Measurements from ENCODE around the gene CMPK1. TPM values are rescaled to one million over a fixed set of nuclear protein-coding genes. Genes with fewer than 3 reads are reported as not detected.

Gene CMPK1
- total RNA-seq, 1 donor from 2014 or later: 48.5 TPM

DNA sequence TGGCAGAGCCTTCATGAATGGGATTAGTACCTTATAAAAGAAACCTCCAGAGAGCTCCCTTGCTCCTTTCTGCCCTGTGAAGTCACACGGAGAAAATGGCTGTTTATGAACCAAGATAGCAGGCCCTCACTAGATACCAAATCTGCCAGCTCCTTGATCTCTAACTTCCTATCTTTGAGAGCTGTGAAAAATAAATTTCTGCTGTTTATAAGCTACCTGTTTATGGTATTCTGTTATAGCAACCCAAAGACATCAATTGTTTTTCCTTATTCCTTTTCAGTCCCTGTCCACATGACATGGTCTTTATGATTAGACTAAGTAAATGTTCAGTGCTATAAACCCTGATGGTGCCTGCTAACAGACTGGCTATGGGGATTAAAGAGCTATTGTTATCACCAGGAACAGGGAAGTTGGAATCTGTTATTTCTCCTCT lies 10.0 kb upstream of the CMPK1 start:
- no peak overlapping the region for H3K27ac ChIP-seq (ENCODE audit: low read depth, low read length)
- H3K4me3 ChIP-seq (ENCODE audit: low read length in 3 of 3): no peak overlapping the region
- no peak overlapping the region for H3K9ac ChIP-seq (ENCODE audit: low read depth in 1 of 3, low read length in 3 of 3)
- no peaks in the 10 kb centered on the region for H3K27me3 ChIP-seq (ENCODE audit: control insufficient read depth in 3 of 3, insufficient read depth in 3 of 3, low read length in 3 of 3)
- H3K9me3 ChIP-seq (ENCODE audit: control insufficient read depth in 3 of 3, low read length in 3 of 3): no peaks in the 10 kb centered on the region
- H3K4me1 ChIP-seq (ENCODE audit: control insufficient read depth in 3 of 3, insufficient read depth in 3 of 3, low read length in 3 of 3): no peaks in the 10 kb centered on the region
- H3K36me3 ChIP-seq (ENCODE audit: control insufficient read depth in 3 of 3, insufficient read depth in 3 of 3, low read length in 3 of 3): no peaks in the 10 kb centered on the region

DNA sequence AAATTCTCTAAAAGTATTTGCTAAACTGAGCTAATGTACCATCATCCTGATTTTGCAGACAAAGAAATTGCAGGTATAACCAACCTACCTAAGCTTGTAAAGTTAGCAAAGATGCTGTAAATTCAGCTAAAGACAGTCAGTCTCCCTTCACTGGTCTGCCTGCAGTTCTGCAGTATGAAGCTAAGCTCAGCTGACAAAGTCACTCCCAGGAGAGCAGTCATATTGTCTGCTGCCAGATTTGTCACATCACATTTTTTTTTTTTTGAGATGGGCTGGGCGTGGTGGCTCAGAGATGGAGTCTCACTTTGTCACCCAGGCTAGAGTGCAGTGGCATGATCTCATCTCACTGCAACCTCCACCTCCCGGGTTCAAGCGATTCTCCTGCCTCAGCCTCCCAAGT lies 8.9 kb upstream of the CMPK1 start:
- no peaks in the 10 kb centered on the region for H3K9me3 ChIP-seq (ENCODE audit: control insufficient read depth in 3 of 3, low read length in 3 of 3)
- no peak overlapping the region for H3K9ac ChIP-seq (ENCODE audit: low read depth in 1 of 3, low read length in 3 of 3)
- H3K4me1 ChIP-seq (ENCODE audit: control insufficient read depth in 3 of 3, insufficient read depth in 3 of 3, low read length in 3 of 3): no peaks in the 10 kb centered on the region
- no peak overlapping the region for H3K4me3 ChIP-seq (ENCODE audit: low read length in 3 of 3)
- H3K36me3 ChIP-seq (ENCODE audit: control insufficient read depth in 3 of 3, insufficient read depth in 3 of 3, low read length in 3 of 3): no peaks in the 10 kb centered on the region
- H3K27me3 ChIP-seq (ENCODE audit: control insufficient read depth in 3 of 3, insufficient read depth in 3 of 3, low read length in 3 of 3): no peaks in the 10 kb centered on the region
- no peak overlapping the region for H3K27ac ChIP-seq (ENCODE audit: low read depth, low read length)

DNA sequence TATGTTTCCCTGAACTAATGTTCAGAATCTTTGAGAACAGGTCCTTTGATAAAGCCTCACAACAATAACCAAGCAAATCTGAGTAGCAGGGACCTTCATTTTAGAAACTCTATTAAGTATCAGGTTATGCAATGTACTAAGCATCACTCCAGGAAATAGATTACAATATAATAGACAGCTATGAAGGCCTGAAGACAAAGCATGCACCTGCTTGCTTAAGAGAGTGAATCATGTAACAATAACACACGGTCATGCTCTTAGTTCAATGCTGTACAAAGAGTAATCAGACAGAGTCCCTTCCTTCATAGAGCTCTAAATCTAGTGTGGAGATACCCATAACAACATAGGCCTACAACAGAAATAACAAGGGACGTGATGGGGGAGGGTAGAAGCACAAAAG lies 8.1 kb upstream of the CMPK1 start:
- no peaks in the 10 kb centered on the region for H3K4me1 ChIP-seq (ENCODE audit: control insufficient read depth in 3 of 3, insufficient read depth in 3 of 3, low read length in 3 of 3)
- H3K27ac ChIP-seq (ENCODE audit: low read depth, low read length): no peak overlapping the region
- no peaks in the 10 kb centered on the region for H3K27me3 ChIP-seq (ENCODE audit: control insufficient read depth in 3 of 3, insufficient read depth in 3 of 3, low read length in 3 of 3)
- no peak overlapping the region for H3K9ac ChIP-seq (ENCODE audit: low read depth in 1 of 3, low read length in 3 of 3)
- no peak overlapping the region for H3K4me3 ChIP-seq (ENCODE audit: low read length in 3 of 3)
- no peaks in the 10 kb centered on the region for H3K36me3 ChIP-seq (ENCODE audit: control insufficient read depth in 3 of 3, insufficient read depth in 3 of 3, low read length in 3 of 3)
- H3K9me3 ChIP-seq (ENCODE audit: control insufficient read depth in 3 of 3, low read length in 3 of 3): no peaks in the 10 kb centered on the region

DNA sequence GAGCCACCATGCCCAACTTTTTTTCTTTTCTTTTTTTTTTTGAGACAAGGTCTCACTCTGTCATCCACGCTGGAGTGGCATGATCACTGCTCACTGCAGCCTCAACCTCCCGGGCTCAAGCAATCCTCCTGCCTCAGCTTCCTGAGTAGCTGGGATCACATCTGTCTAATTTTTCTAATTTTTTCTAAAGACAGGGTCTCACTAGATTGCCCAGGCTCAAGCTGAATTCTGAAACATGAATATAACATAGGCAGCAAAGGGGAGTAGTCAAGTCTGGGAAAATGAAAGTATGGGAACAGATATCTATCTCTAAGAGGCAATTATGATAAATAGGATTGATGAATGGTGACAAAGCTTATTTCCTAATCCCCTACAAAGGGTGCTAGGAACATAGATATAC lies 7.3 kb upstream of the CMPK1 start:
- H3K27me3 ChIP-seq (ENCODE audit: control insufficient read depth in 3 of 3, insufficient read depth in 3 of 3, low read length in 3 of 3): no peaks in the 10 kb centered on the region
- no peak overlapping the region for H3K27ac ChIP-seq (ENCODE audit: low read depth, low read length)
- H3K4me1 ChIP-seq (ENCODE audit: control insufficient read depth in 3 of 3, insufficient read depth in 3 of 3, low read length in 3 of 3): no peaks in the 10 kb centered on the region
- no peaks in the 10 kb centered on the region for H3K9me3 ChIP-seq (ENCODE audit: control insufficient read depth in 3 of 3, low read length in 3 of 3)
- H3K36me3 ChIP-seq (ENCODE audit: control insufficient read depth in 3 of 3, insufficient read depth in 3 of 3, low read length in 3 of 3): no peaks in the 10 kb centered on the region
- no peak overlapping the region for H3K9ac ChIP-seq (ENCODE audit: low read depth in 1 of 3, low read length in 3 of 3)
- no peak overlapping the region for H3K4me3 ChIP-seq (ENCODE audit: low read length in 3 of 3)

DNA sequence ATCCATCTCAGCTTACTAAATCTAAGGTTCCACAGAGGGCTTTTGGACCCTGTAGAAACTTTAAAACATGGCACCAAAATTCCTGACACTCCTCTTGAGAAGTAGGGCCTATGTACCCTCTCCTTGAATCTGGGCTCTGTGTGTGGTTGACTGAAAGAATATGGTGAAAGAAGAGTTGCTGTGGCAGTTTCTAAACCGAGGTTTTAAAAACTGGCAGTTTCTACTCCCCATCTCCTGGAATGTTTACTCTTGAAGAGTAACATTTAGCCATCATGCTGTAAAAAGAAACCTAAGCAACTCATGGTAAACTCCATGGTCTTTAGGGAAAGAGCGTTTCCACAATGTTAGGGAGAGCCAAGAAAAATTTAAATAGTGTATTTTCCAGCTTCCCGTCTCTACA lies 4.6 kb upstream of the CMPK1 start:
- Histone ChIP-seq H3K36me3 (ENCODE audit: control insufficient read depth in 3 of 3, insufficient read depth in 3 of 3, low read length in 3 of 3) (no peaks in the 10 kb centered on the region), H3K9ac (ENCODE audit: low read depth in 1 of 3, low read length in 3 of 3) (no peak overlapping the region), H3K4me1 (ENCODE audit: control insufficient read depth in 3 of 3, insufficient read depth in 3 of 3, low read length in 3 of 3) (peaks cover 13 to 17% (median 16%) of the 10 kb centered on the region in 3 donors), H3K4me3 (ENCODE audit: low read length in 3 of 3) (no peak overlapping the region), H3K27me3 (ENCODE audit: control insufficient read depth in 3 of 3, insufficient read depth in 3 of 3, low read length in 3 of 3) (no peaks in the 10 kb centered on the region), H3K9me3 (ENCODE audit: control insufficient read depth in 3 of 3, low read length in 3 of 3) (no peaks in the 10 kb centered on the region), H3K27ac (ENCODE audit: low read depth, low read length) (no peak overlapping the region)

DNA sequence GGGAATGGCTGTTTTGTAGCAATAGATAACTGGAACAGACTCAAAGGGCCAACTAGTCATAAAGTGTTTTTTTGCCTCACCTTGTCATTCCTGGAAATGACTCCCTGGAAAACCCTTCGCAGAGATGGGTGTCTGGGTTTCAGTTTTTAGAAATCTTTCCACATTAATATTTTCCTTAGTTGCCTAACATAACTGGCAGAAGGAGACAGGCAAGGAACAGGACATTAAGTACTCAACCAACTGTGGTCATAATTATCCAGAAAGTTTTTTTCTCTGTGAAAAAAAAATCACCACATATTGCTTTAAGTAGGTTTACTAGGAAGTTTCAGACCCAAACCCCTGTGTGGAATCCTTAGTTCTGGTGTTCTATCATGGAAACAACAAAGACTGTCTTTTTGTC lies 3.4 kb upstream of the CMPK1 start:
- Histone ChIP-seq H3K27me3 (ENCODE audit: control insufficient read depth in 3 of 3, insufficient read depth in 3 of 3, low read length in 3 of 3) (no peaks in the 10 kb centered on the region), H3K4me1 (ENCODE audit: control insufficient read depth in 3 of 3, insufficient read depth in 3 of 3, low read length in 3 of 3) (peaks cover 18 to 27% (median 21%) of the 10 kb centered on the region in 3 donors), H3K27ac (ENCODE audit: low read depth, low read length) (no peak overlapping the region), H3K4me3 (ENCODE audit: low read length in 3 of 3) (no peak overlapping the region), H3K9me3 (ENCODE audit: control insufficient read depth in 3 of 3, low read length in 3 of 3) (no peaks in the 10 kb centered on the region), H3K9ac (ENCODE audit: low read depth in 1 of 3, low read length in 3 of 3) (no peak overlapping the region), H3K36me3 (ENCODE audit: control insufficient read depth in 3 of 3, insufficient read depth in 3 of 3, low read length in 3 of 3) (no peaks in the 10 kb centered on the region)

DNA sequence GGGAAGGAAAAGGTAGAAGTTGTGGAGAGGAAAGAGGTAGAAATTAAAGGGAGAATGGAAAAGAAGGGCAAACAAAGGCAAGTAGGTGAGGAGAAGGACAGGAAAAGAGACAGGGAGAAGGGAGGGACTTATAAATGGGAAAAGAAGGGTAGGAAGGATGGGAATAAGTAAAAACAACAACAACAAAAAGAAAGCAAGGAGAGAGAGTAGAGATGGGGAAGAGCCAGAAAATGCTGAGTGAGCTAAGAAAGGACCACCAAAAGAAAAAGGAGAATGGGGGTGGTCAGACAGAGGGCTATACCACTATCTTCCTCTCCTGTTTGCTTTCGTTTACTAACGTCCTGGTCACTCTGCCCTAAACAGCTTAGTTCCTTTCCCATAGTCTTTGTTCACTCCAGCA lies 1.7 kb upstream of the CMPK1 start:
- Histone ChIP-seq H3K36me3 (ENCODE audit: control insufficient read depth in 3 of 3, insufficient read depth in 3 of 3, low read length in 3 of 3) (no peaks in the 10 kb centered on the region), H3K9me3 (ENCODE audit: control insufficient read depth in 3 of 3, low read length in 3 of 3) (no peaks in the 10 kb centered on the region), H3K4me1 (ENCODE audit: control insufficient read depth in 3 of 3, insufficient read depth in 3 of 3, low read length in 3 of 3) (peaks cover 19 to 39% (median 26%) of the 10 kb centered on the region in 3 donors), H3K27me3 (ENCODE audit: control insufficient read depth in 3 of 3, insufficient read depth in 3 of 3, low read length in 3 of 3) (no peaks in the 10 kb centered on the region), H3K9ac (ENCODE audit: low read depth in 1 of 3, low read length in 3 of 3) (peak overlapping the region in 1 of 3 donors; percentile 2), H3K27ac (ENCODE audit: low read depth, low read length) (no peak overlapping the region), H3K4me3 (ENCODE audit: low read length in 3 of 3) (no peak overlapping the region)

DNA sequence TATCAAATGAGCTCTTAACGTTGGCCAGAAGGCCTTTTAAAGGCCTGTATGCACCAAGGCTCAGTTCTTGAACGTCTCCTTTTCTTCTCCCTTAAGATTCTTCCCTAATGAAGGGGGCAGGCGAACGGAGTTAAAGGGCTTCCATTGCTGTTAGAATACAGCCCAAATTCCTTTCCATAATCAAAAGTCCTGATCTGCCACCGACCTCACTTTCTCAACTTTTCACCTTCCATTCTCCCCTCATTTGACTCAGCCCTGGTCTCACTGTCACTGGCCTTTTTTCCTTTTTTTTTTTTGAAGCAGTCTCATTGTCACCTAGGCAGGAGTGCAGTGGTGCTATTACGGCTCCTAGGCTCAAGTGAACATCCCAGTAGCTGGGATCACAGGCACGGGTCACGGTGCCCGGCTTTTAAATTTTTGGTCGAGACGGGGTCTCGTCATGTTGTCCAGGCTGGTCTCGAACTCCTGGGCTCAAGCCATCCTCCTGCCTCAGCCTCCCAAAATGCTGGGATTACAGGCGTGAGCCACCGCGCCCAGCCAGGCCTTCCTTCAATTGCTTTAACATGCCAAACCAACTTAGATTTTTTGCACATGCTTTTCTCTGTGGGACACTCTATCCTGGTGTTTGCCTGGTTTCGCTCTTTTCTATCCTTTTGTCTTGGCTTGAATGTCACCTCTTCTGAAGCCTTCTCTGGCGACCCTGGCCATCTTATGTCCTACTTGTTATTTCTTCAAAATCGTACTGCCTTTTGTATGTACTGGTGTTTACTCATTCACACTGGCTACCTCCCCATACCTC lies 612 bp upstream of the CMPK1 start:
- Histone ChIP-seq H3K4me1 (ENCODE audit: control insufficient read depth in 3 of 3, insufficient read depth in 3 of 3, low read length in 3 of 3) (peaks cover 19 to 39% (median 26%) of the 10 kb centered on the region in 3 donors), H3K9ac (ENCODE audit: low read depth in 1 of 3, low read length in 3 of 3) (peak overlapping the region; percentile 79 to 98 (median 83)), H3K27me3 (ENCODE audit: control insufficient read depth in 3 of 3, insufficient read depth in 3 of 3, low read length in 3 of 3) (no peaks in the 10 kb centered on the region), H3K27ac (ENCODE audit: low read depth, low read length) (peak overlapping the region; percentile 95), H3K4me3 (ENCODE audit: low read length in 3 of 3) (peak overlapping the region; percentile 83 to 94 (median 88)), H3K9me3 (ENCODE audit: control insufficient read depth in 3 of 3, low read length in 3 of 3) (no peaks in the 10 kb centered on the region), H3K36me3 (ENCODE audit: control insufficient read depth in 3 of 3, insufficient read depth in 3 of 3, low read length in 3 of 3) (no peaks in the 10 kb centered on the region)

DNA sequence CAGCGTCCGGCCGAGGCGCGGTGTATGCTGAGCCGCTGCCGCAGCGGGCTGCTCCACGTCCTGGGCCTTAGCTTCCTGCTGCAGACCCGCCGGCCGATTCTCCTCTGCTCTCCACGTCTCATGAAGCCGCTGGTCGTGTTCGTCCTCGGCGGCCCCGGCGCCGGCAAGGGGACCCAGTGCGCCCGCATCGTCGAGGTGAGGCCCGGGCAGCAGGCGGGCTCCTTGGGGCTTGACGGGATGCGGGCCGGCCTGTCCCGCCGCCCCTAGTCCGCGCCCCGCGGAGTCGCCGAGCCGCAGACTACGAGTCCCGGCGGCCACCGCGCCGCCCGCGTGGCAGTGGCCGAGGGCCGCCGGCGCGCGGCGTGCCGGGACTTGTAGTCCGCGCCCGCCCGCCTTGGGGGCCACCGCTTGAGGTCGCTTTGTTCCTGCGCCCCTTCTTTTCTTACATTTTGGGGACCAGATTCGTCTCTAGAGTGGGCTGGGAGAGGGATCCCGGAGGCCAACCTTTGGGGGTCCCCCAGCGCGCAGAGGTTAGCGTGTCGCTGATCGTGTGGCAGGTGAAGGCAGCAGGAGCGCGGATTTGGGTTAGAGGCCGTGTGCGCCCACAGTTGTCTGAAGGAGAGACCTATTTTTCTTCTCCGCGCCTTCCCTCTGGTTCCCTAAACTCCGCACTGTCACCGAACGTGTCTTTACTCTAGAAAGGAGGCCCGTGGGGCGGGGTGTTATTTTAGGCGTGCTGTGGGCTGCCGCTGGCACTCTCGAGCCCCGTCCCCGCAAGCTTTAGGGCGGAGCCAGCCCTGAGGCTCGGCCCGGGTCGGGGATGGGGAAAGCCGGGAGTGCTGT lies 553 bp downstream of the CMPK1 start:
- Histone ChIP-seq H3K27me3 (ENCODE audit: control insufficient read depth in 3 of 3, insufficient read depth in 3 of 3, low read length in 3 of 3) (no peaks in the 10 kb centered on the region), H3K4me1 (ENCODE audit: control insufficient read depth in 3 of 3, insufficient read depth in 3 of 3, low read length in 3 of 3) (peaks cover 19 to 39% (median 26%) of the 10 kb centered on the region in 3 donors), H3K36me3 (ENCODE audit: control insufficient read depth in 3 of 3, insufficient read depth in 3 of 3, low read length in 3 of 3) (no peaks in the 10 kb centered on the region), H3K9ac (ENCODE audit: low read depth in 1 of 3, low read length in 3 of 3) (peak overlapping the region; percentile 93 to 99 (median 98)), H3K9me3 (ENCODE audit: control insufficient read depth in 3 of 3, low read length in 3 of 3) (no peaks in the 10 kb centered on the region), H3K4me3 (ENCODE audit: low read length in 3 of 3) (peak overlapping the region; percentile 78 to 94 (median 83)), H3K27ac (ENCODE audit: low read depth, low read length) (peak overlapping the region; percentile 95)
